Karpas-422 (cell line): ENCODE measurements around the gene CCNT1. TPM values are rescaled to one million over a fixed set of nuclear protein-coding genes. Genes with fewer than 3 reads are reported as not detected.
"Not testable (repeated sequence)": the region's sequence is repeated elsewhere in the genome, so short reads cannot be mapped to it uniquely, and the experiment has no call there.

ENCODE experiments used
- DNase-seq: peaks from one replicate; pipeline ENCODE4 v3.0.0-alpha.2; 2015
- H2AFZ ChIP-seq: fragments of 200-600 bp; sonication (generic); 2 replicates; pipeline ENCODE4 v1.6.1; 2014; ENCODE audit warnings: antibody characterized with exemption, low read length, mixed read lengths
- H3K27ac ChIP-seq: fragments of 200-600 bp; sonication (generic); 2 replicates; pipeline ENCODE4 v1.5.1; 2014; ENCODE audit warnings: mild to moderate bottlenecking, low read length, moderate library complexity
- H3K27me3 ChIP-seq: fragments of 200-600 bp; sonication (generic); 2 replicates; pipeline ENCODE4 v1.6.1; 2014; ENCODE audit warnings: low read length, mixed read lengths
- H3K36me3 ChIP-seq: fragments of 200-600 bp; sonication (generic); 2 replicates; pipeline ENCODE4 v1.6.1; 2014; ENCODE audit warnings: low read length, mixed read lengths; ENCODE audit not compliant: insufficient read depth
- H3K4me1 ChIP-seq: fragments of 200-600 bp; sonication (generic); 2 replicates; pipeline ENCODE4 v1.6.1; 2014; ENCODE audit warnings: mild to moderate bottlenecking, low read length, mixed read lengths
- H3K4me2 ChIP-seq: fragments of 200-600 bp; sonication (generic); 2 replicates; pipeline ENCODE4 v1.6.1; 2014; ENCODE audit warnings: low read length, low read depth, mild to moderate bottlenecking; ENCODE audit not compliant: poor library complexity, severe bottlenecking
- H3K4me3 ChIP-seq: fragments of 200-600 bp; sonication (generic); 2 replicates; pipeline ENCODE4 v1.5.1; 2014; ENCODE audit warnings: mild to moderate bottlenecking, antibody characterized with exemption, low read length, mixed read lengths
- H3K79me2 ChIP-seq: fragments of 200-600 bp; sonication (generic); 2 replicates; pipeline ENCODE4 v1.6.1; 2014; ENCODE audit warnings: mild to moderate bottlenecking, low read length, mixed read lengths
- H3K9ac ChIP-seq: fragments of 200-600 bp; sonication (generic); 2 replicates; pipeline ENCODE4 v1.6.0; 2014; ENCODE audit warnings: low read length
- H3K9me2 ChIP-seq: fragments of 200-600 bp; sonication (generic), shearing (Covaris generic); replicated peaks from 2 replicates; pipeline ENCODE4 v1.6.0; 2014; ENCODE audit warnings: mild to moderate bottlenecking, low read length, moderate library complexity; ENCODE audit not compliant: insufficient read depth
- H3K9me3 ChIP-seq: fragments of 300-700, 200-600 bp; sonication (generic); 2 replicates; pipeline ENCODE4 v1.6.1; 2014; ENCODE audit warnings: low read length, mixed read lengths
- H4K20me1 ChIP-seq: fragments of 200-600 bp; sonication (generic); 2 replicates; pipeline ENCODE4 v1.6.1; 2014; ENCODE audit warnings: mild to moderate bottlenecking, antibody characterized with exemption, low read length, low read depth; ENCODE audit not compliant: insufficient read depth
- total RNA-seq: library from RNA; depleted of rRNA; stranded (reverse); fragments of >200 nt; shearing (Covaris generic); gene quantifications from 2 replicates; pipeline ENCODE4 v1.2.3, GENCODE V29; 2014; ENCODE audit warnings: low replicate concordance

The CCNT1 gene
- total RNA-seq, 1 experiment from 2014 or later: 39.2 TPM

DNA sequence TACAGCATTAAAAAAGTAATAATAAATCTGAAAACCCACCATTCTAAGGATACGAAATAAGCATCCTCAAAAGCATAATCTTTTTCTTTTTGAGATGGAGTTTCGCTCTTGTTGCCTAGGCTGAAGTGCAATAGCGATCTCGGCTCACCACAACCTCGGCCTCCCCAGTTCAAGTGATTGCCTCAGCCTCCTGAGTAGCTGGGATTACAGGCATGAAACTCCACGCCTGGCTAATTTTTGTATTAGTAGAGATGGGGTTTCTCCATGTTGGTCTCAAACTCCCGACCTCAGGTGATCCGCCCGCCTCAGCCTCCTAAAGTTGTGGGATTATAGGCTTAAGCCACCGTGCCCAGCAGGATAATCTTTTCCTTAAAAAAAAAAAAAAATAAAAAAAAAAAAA lies 4.3 kb downstream of the CCNT1 start:
- Histone ChIP-seq H3K9me3 (no peaks in the 10 kb centered on the region), H3K4me3 (no peak overlapping the region), H3K27me3 (no peaks in the 10 kb centered on the region), H3K27ac (no peak overlapping the region), H3K4me1 (peaks cover 20% of the 10 kb centered on the region), H3K9me2 (no peaks in the 10 kb centered on the region), H3K4me2 (no peak overlapping the region), H3K9ac (no peak overlapping the region), H3K79me2 (peaks cover 87% of the 10 kb centered on the region), H3K36me3 (peaks cover 36% of the 10 kb centered on the region; the same call in 1 of the 2 replicates), H2AFZ (no peak overlapping the region), H4K20me1 (peaks cover 8% of the 10 kb centered on the region)
- no peak for DNase-seq

- not testable (repeated sequence) for H3K4me1 ChIP-seq, H3K27me3 ChIP-seq, H3K4me2 ChIP-seq, H3K9ac ChIP-seq, H3K4me3 ChIP-seq, H3K9me2 ChIP-seq, DNase-seq, H3K27ac ChIP-seq, H3K9me3 ChIP-seq, H2AFZ ChIP-seq, H4K20me1 ChIP-seq
- H3K79me2 ChIP-seq: peaks cover 56% of the 10 kb centered on the region
- peaks cover 46% of the 10 kb centered on the region for H3K36me3 ChIP-seq
These were observed 17.7 kb downstream of the CCNT1 start for GRCh38 chr12:48698822-48699221.

DNA sequence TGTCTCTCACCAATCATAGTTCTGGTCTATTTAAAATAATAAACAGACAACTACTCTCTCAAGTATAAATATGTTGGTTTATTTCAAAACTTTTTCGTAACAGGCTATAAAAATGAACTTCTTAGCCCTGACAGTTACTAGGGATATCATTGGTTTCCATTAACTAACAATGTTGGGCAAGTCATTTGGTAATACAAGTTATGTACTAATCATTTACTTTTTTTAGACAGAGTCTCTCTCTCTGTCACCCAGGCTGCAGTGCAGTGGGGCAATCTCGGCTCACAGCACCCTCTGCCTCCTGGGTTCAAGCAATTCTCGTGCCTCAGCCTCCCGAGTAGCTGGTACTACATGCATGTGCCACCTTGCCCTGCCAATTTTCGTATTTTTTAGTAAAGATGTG lies 19.9 kb downstream of the CCNT1 start:
- H3K4me1 ChIP-seq: no peaks in the 10 kb centered on the region
- H4K20me1 ChIP-seq: 0 out of 2 replicates have a peak, but pooled peaks cover 7% of the 10 kb centered on the region

GRCh38 chr12:48695859-48696258 lies 20.6 kb downstream of the CCNT1 start:
- peaks cover 68% of the 10 kb centered on the region for H3K36me3 ChIP-seq

More for the DNA sequence above, 19.9 kb downstream of the CCNT1 start:
- no peak overlapping the region for H3K9ac ChIP-seq
- no peaks in the 10 kb centered on the region for H3K27me3 ChIP-seq
- H3K79me2 ChIP-seq: peaks cover 49% of the 10 kb centered on the region
- DNase-seq: no peak
- H3K27ac ChIP-seq: no peak overlapping the region
- H3K4me2 ChIP-seq: no peak overlapping the region
- no peaks in the 10 kb centered on the region for H3K9me2 ChIP-seq
- no peaks in the 10 kb centered on the region for H3K9me3 ChIP-seq
- no peak overlapping the region for H3K4me3 ChIP-seq
- H3K36me3 ChIP-seq: peaks cover 64% of the 10 kb centered on the region
- H2AFZ ChIP-seq: no peak overlapping the region

DNA sequence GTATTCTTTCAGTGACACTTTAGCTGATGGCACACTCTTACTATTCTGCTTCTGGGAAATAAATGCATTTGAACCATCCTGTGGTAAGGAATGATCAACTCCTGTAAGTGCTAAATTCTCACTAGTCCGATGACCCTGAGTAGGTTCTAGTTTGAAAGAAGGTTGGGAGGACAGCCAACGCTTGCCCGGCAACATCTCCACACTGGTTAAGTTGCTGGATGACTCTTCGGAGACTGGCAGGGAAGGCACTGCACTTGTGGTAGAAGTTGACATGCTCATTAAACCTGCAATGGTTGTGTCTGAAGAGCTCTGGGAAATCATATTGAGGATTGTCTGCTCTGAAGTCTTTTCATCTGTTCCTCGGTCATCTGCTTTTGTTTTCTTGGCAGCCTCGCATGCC lies 22.5 kb downstream of the CCNT1 start:
- Histone ChIP-seq H3K27ac (no peak overlapping the region), H4K20me1 (peaks cover 19% of the 10 kb centered on the region), H3K4me1 (no peaks in the 10 kb centered on the region), H2AFZ (no peak overlapping the region), H3K9me2 (no peaks in the 10 kb centered on the region), H3K9ac (no peak overlapping the region), H3K27me3 (no peaks in the 10 kb centered on the region), H3K9me3 (no peaks in the 10 kb centered on the region), H3K36me3 (peaks cover 73% of the 10 kb centered on the region), H3K4me3 (no peak overlapping the region), H3K79me2 (peaks cover 37% of the 10 kb centered on the region), H3K4me2 (no peak overlapping the region)
- DNase-seq: no peak

More at GRCh38 chr12:48695859-48696258, 20.6 kb downstream of the CCNT1 start:
- H3K4me3 ChIP-seq: no peak overlapping the region
- no peak overlapping the region for H2AFZ ChIP-seq
- peaks cover 48% of the 10 kb centered on the region for H3K79me2 ChIP-seq
- H3K4me1 ChIP-seq: no peaks in the 10 kb centered on the region
- H3K9me2 ChIP-seq: no peaks in the 10 kb centered on the region
- no peak overlapping the region for H3K4me2 ChIP-seq
- no peak for DNase-seq
- no peaks in the 10 kb centered on the region for H3K9me3 ChIP-seq
- H3K27ac ChIP-seq: no peak overlapping the region
- H3K27me3 ChIP-seq: no peaks in the 10 kb centered on the region
- peaks cover 11% of the 10 kb centered on the region for H4K20me1 ChIP-seq
- H3K9ac ChIP-seq: no peak overlapping the region

- no peaks in the 10 kb centered on the region for H3K27me3 ChIP-seq
- H3K9me3 ChIP-seq: no peaks in the 10 kb centered on the region
- H3K9me2 ChIP-seq: no peaks in the 10 kb centered on the region
- DNase-seq: no peak
- no peak overlapping the region for H3K9ac ChIP-seq
- no peaks in the 10 kb centered on the region for H3K4me1 ChIP-seq
- H3K4me3 ChIP-seq: no peak overlapping the region
- H3K79me2 ChIP-seq: peaks cover 35% of the 10 kb centered on the region
- H2AFZ ChIP-seq: no peak overlapping the region
- no peak overlapping the region for H3K27ac ChIP-seq
- H3K4me2 ChIP-seq: no peak overlapping the region
- peaks cover 24% of the 10 kb centered on the region for H4K20me1 ChIP-seq
- H3K36me3 ChIP-seq: peaks cover 75% of the 10 kb centered on the region
These were observed 22.9 kb downstream of the CCNT1 start for GRCh38 chr12:48693572-48693971.

DNA sequence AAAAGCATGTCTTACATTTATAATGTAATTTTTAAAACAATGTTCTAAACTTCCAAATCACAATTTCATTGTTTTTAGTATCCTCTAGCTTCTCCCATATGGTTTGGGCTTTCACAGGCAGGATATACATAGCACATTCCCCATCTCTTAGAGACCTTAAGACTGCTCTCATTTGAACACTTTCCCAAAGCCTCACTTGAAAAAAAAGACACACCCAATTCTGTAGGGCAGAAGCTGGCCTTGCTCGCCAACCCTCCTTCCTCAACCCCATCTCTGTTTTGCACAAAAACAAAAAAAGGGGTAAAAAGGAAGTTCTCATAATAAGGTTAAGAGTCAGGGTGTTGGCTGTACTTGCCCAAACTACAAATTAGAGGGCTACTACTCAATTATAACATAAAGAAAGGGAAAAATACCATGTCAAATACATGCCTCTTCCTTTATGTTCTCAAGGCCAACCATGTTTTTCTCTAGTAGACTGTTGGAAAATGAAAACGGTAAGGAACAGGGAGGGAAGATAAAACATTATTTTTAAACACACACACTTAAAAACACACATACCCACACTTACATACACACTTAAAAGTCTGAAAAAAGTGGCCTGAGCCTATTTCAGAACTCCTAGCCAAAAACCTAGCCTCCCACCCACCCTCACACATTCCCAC lies 24.6 kb downstream of the CCNT1 start:
- Histone ChIP-seq H3K4me3 (no peak overlapping the region), H3K4me1 (no peaks in the 10 kb centered on the region), H2AFZ (no peak overlapping the region), H3K4me2 (no peak overlapping the region), H3K27ac (no peak overlapping the region), H3K9ac (no peak overlapping the region), H4K20me1 (peaks cover 26% of the 10 kb centered on the region), H3K27me3 (no peaks in the 10 kb centered on the region), H3K79me2 (peaks cover 29% of the 10 kb centered on the region), H3K9me2 (no peaks in the 10 kb centered on the region), H3K9me3 (no peaks in the 10 kb centered on the region), H3K36me3 (peaks cover 70% of the 10 kb centered on the region)
- no peak for DNase-seq

GRCh38 chr12:48690990-48691389 lies 25.5 kb downstream of the CCNT1 start:
- Histone ChIP-seq H3K9me2 (no peaks in the 10 kb centered on the region), H3K9ac (no peak overlapping the region), H2AFZ (no peak overlapping the region), H3K27ac (no peak overlapping the region), H3K27me3 (no peaks in the 10 kb centered on the region), H3K4me2 (no peak overlapping the region), H3K9me3 (no peaks in the 10 kb centered on the region), H3K4me3 (no peak overlapping the region), H3K4me1 (no peaks in the 10 kb centered on the region), H3K79me2 (peaks cover 23% of the 10 kb centered on the region), H4K20me1 (peaks cover 26% of the 10 kb centered on the region), H3K36me3 (peaks cover 65% of the 10 kb centered on the region)
- DNase-seq: no peak
